Stomach (tissue), 4 donors: ENCODE data around the gene NTRK3.

Experiments used
- CTCF ChIP-seq, 7 experiments: fragments of 450-650 bp in 4 of 7; fragments of 200-600 bp in 3 of 7; sonication (generic) in 3 of 7; IDR thresholded peaks; one replicate each; pipeline ENCODE4 v1.5.1; 2016 to 2019; ENCODE audit warnings: antibody characterized with exemption in 7 of 7, control low read depth in 2 of 7, mild to moderate bottlenecking in 1 of 7
- EP300 ChIP-seq: sonication (generic); formaldehyde crosslinking; IDR thresholded peaks from one replicate; pipeline ENCODE4 v1.6.1; 2017; ENCODE audit warnings: antibody characterized with exemption
- POLR2A ChIP-seq, 4 donors: fragments of 450-650 bp; IDR thresholded peaks; one replicate each; pipeline ENCODE4 v1.6.1; 2016; ENCODE audit warnings: antibody characterized with exemption in 4 of 4, control low read depth in 2 of 4, mild to moderate bottlenecking in 1 of 4, moderate library complexity in 1 of 4

- TF ChIP-seq CTCF (IDR thresholded peaks at IDR 0.05) (no peak), EP300 (no peak), POLR2A (IDR thresholded peaks at IDR 0.05) (no peak)
These were observed 79.1 kb downstream of the NTRK3 start for GRCh38 chr15:88177451-88177850.
